Ovary (tissue), 9 donors: Measurements from ENCODE around the gene RIPOR2. TPM values are rescaled to one million over a fixed set of nuclear protein-coding genes. Genes with fewer than 3 reads are reported as not detected.

Experiments used
- DNase-seq, 5 donors: peaks; one replicate each; pipeline ENCODE4 v3.0.0-alpha.2; 2019 to 2020
- H3K27ac ChIP-seq, 2 donors: fragments of 200-600 bp; one replicate each; pipeline versions ENCODE4 v1.5.1 to v1.8.0; 2019 to 2022
- H3K27me3 ChIP-seq: fragments of 200-600 bp; one replicate; pipeline ENCODE4 v1.8.0; 2022
- H3K36me3 ChIP-seq: fragments of 200-600 bp; sonication (generic); one replicate; pipeline ENCODE4 v1.5.1; 2019
- H3K4me1 ChIP-seq: one replicate; pipeline ENCODE4 v1.8.1; 2013; ENCODE audit warnings: mild to moderate bottlenecking, moderate library complexity; ENCODE audit not compliant: insufficient read depth
- H3K4me3 ChIP-seq: fragments of 200-600 bp; sonication (generic); one replicate; pipeline ENCODE4 v1.5.1; 2017
- H3K9me3 ChIP-seq, 2 donors: fragments of 200-600 bp in 1 of 2; sonication (generic) in 1 of 2; one replicate each; pipeline versions ENCODE4 v1.5.1 to v1.8.1; 2013 to 2019; ENCODE audit warnings: mild to moderate bottlenecking in 1 of 2, moderate library complexity in 1 of 2
- CTCF ChIP-seq, 3 donors: fragments of 450-650 bp in 2 of 3; fragments of 200-600 bp in 1 of 3; IDR thresholded peaks; one replicate each; pipeline versions ENCODE4 v1.5.1 to v1.8.0; 2016 to 2022; ENCODE audit warnings: antibody characterized with exemption in 3 of 3, mild to moderate bottlenecking in 1 of 3
- EP300 ChIP-seq: sonication (generic); formaldehyde crosslinking; IDR thresholded peaks from one replicate; pipeline ENCODE4 v1.6.1; 2017; ENCODE audit warnings: antibody characterized with exemption
- POLR2A ChIP-seq: fragments of 450-650 bp; IDR thresholded peaks from one replicate; pipeline ENCODE4 v1.6.1; 2017; ENCODE audit warnings: antibody characterized with exemption, mild to moderate bottlenecking, moderate library complexity
- WGBS, 3 donors: extraction: QIAGEN DNeasy Blood & Tissue Kit in 1 of 3; methylation state at CpG; one replicate each; pipeline versions ENCODE4 v1.1.5 to v1.1.7; 2013 to 2017; 5-methylcytosine and 5-hydroxymethylcytosine counted together
- intact Hi-C, 4 donors: fragments of 100-400 bp; cut with DNase I; formaldehyde crosslinking; loops; one replicate each; pipeline versions ENCODE4 v1.11.0 to v1.15.1; 2022 to 2023
- polyA plus RNA-seq, 2 donors: library from polyadenylated mRNA; stranded (reverse); fragments of 200-250 nt in 1 of 2; fragments of 350-450 nt in 1 of 2; fragmentation: Illumina TruSeq in 1 of 2; extraction: RNeasy Lipid Tissue Mini Kit (QIAGEN cat#74804) in 1 of 2; gene quantifications; one replicate each; pipeline ENCODE4 v1.2.3, GENCODE V29; 2013 to 2014
- total RNA-seq, 7 donors: library from RNA; depleted of rRNA in 2 of 7; stranded (reverse); fragments of >200 nt in 2 of 7; fragmentation: NEBNext Ultra II Directional in 3 of 7; extraction: Animal tissue kit (Norgen Biotek cat#: 25700) in 3 of 7; gene quantifications; one replicate each; pipeline versions ENCODE4 v1.1.0 to v1.2.4, GENCODE V29; 2016 to 2023
- donor health status: DM: no; HTN: no; CAD: no; lungs with moderate emphysema.
- donor health status: DM: no; HTN: no; CAD: no.
- donor health status: Bipolar disorder and iron deficiency.
- donor health status: DM: yes; HTN: yes; CAD: no.
- donor health status: DM: no; HTN: no; CAD: no.
- donor health status: DM: yes; HTN: yes; CAD: no.

RIPOR2 gene
- total and polyA plus RNA-seq, 9 donors = 1.1 to 14.4 (median 4.5) TPM

GRCh38 chr6:24972311-24972958 is 36.7 kb upstream of the RIPOR2 start:
- Histone ChIP-seq H3K27me3 (no peaks in the 10 kb centered on the region), H3K27ac (no peak overlapping the region), H3K9me3 (no peaks in the 10 kb centered on the region), H3K4me1 (no peaks in the 10 kb centered on the region), H3K36me3 (no peaks in the 10 kb centered on the region), H3K4me3 (no peak overlapping the region)
- intact Hi-C loops = no loop called here
- no peak for TF ChIP-seq CTCF (IDR thresholded peaks at IDR 0.05)
- TF ChIP-seq POLR2A = no peak
- TF ChIP-seq EP300 = no peak
- DNase-seq = no peak
- WGBS, 3 donors = 54 to 64% (median 64%) methylated on average over 3 of the region's 3 CpGs

DNA sequence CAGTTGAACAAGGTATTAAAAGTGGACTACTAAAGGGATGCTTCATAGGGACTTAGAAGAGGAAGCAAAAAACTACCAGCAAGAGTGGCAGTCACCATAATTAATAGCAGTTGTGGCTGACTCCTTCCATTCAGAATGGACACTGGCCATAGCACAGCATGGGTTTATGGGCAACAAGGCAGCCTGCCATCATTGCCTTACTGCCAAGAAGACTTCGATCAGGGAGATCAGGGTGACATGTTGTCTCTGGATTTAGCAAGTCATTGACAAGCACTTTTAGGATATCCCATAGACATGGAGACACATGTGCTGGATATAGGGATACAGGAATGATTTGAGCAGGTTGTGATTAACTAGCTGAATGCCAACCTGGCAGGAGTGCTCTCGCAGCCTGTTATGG is 35.3 kb upstream of the RIPOR2 start:
- intact Hi-C loops = no loop called here
- H3K27me3 ChIP-seq = no peaks in the 10 kb centered on the region
- TF ChIP-seq POLR2A (no peak), EP300 (no peak)
- no peaks in the 10 kb centered on the region for H3K9me3 ChIP-seq
- H3K4me1 ChIP-seq = no peaks in the 10 kb centered on the region
- no peak overlapping the region for H3K4me3 ChIP-seq
- 97 to 98% (median 98%) methylated on average over 2 of the region's 2 CpGs for WGBS, 3 donors
- no peaks in the 10 kb centered on the region for H3K36me3 ChIP-seq
- no peak for DNase-seq
- H3K27ac ChIP-seq = no peak overlapping the region

GRCh38 chr6:24969343-24969860 is 33.6 kb upstream of the RIPOR2 start:
- Histone ChIP-seq H3K4me3 (no peak overlapping the region), H3K27me3 (no peaks in the 10 kb centered on the region), H3K36me3 (no peaks in the 10 kb centered on the region), H3K9me3 (no peaks in the 10 kb centered on the region), H3K27ac (no peak overlapping the region), H3K4me1 (no peaks in the 10 kb centered on the region)
- WGBS, 3 donors = 78 to 89% (median 85%) methylated on average over 2 of the region's 2 CpGs
- intact Hi-C loops = no loop called here
- TF ChIP-seq CTCF (IDR thresholded peaks at IDR 0.05) (no peak), EP300 (no peak), POLR2A (no peak)
- DNase-seq = no peak

- intact Hi-C loops = no loop called here
- TF ChIP-seq EP300 = no peak
- TF ChIP-seq CTCF (IDR thresholded peaks at IDR 0.05) = no peak
- TF ChIP-seq POLR2A = no peak
- H3K27ac ChIP-seq = no peak overlapping the region
- 90 to 91% (median 90%) methylated on average over 5 of the region's 5 CpGs for WGBS, 3 donors
- DNase-seq = no peak
- H3K27me3 ChIP-seq = no peaks in the 10 kb centered on the region
- no peaks in the 10 kb centered on the region for H3K9me3 ChIP-seq
- no peaks in the 10 kb centered on the region for H3K36me3 ChIP-seq
- H3K4me3 ChIP-seq = no peak overlapping the region
- H3K4me1 ChIP-seq = no peaks in the 10 kb centered on the region
These were observed 33.0 kb upstream of the RIPOR2 start for GRCh38 chr6:24968783-24969182.

GRCh38 chr6:24967211-24967610 is 31.5 kb upstream of the RIPOR2 start:
- Histone ChIP-seq H3K4me1 (no peaks in the 10 kb centered on the region), H3K36me3 (no peaks in the 10 kb centered on the region), H3K4me3 (no peak overlapping the region), H3K9me3 (no peaks in the 10 kb centered on the region), H3K27me3 (no peaks in the 10 kb centered on the region), H3K27ac (no peak overlapping the region)
- no peak for TF ChIP-seq POLR2A
- TF ChIP-seq EP300 = no peak
- TF ChIP-seq CTCF (IDR thresholded peaks at IDR 0.05) = no peak
- 57 to 74% (median 63%) methylated on average over 1 of the region's 1 CpG for WGBS, 3 donors
- intact Hi-C loops = no loop called here
- DNase-seq = no peak
